ENCODE measurements around the gene PITX3. TPM values are rescaled to one million over a fixed set of nuclear protein-coding genes. Genes with fewer than 3 reads are reported as not detected.

PITX3 gene
- total RNA-seq, 1 donor from 2014 or later = not detected

DNA sequence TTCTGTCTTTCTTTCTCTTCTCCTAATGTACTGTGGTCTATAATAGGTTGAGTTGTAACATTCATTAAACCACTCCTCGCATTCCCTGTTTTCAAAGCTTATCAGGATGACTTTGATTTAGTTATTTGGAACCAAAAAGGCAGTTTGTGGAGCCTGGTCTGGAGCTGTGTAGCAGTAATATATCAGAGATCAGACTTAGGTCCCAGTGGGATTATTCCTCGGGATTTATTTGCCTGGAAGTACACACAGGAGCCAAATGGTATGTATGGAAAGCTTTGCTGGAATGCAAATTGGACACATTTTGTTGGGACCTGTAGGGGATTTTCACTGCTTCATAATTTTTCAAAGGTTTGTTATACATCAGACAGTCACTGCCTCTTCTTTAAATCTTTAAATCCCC, 44.9 kb upstream of the PITX3 start:
- no peaks in the 10 kb centered on the region for H3K27me3 Mint-ChIP-seq
- H3K9me3 Mint-ChIP-seq (ENCODE audit: low read depth) = no peaks in the 10 kb centered on the region
- TF ChIP-seq, protein P1, sequence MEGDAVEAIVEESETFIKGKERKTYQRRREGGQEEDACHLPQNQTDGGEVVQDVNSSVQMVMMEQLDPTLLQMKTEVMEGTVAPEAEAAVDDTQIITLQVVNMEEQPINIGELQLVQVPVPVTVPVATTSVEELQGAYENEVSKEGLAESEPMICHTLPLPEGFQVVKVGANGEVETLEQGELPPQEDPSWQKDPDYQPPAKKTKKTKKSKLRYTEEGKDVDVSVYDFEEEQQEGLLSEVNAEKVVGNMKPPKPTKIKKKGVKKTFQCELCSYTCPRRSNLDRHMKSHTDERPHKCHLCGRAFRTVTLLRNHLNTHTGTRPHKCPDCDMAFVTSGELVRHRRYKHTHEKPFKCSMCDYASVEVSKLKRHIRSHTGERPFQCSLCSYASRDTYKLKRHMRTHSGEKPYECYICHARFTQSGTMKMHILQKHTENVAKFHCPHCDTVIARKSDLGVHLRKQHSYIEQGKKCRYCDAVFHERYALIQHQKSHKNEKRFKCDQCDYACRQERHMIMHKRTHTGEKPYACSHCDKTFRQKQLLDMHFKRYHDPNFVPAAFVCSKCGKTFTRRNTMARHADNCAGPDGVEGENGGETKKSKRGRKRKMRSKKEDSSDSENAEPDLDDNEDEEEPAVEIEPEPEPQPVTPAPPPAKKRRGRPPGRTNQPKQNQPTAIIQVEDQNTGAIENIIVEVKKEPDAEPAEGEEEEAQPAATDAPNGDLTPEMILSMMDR (IDR thresholded peaks at IDR 0.05; ENCODE audit: unreplicated experiment) = no peak

GRCh38 chr10:102285133-102285532, 43.8 kb upstream of the PITX3 start:
- no peaks in the 10 kb centered on the region for H3K27me3 Mint-ChIP-seq

More for the DNA sequence above, 44.9 kb upstream of the PITX3 start:
- Mint-ChIP-seq H3K27ac (no peak overlapping the region), H3K4me1 (ENCODE audit: low read depth) (peaks cover 10% of the 10 kb centered on the region), H3K36me3 (ENCODE audit: insufficient read depth) (no peaks in the 10 kb centered on the region), H3K4me3 (ENCODE audit: low read depth) (no peak overlapping the region)
- DNase-seq (ENCODE audit: low spot score, unreplicated experiment) = no peak

GRCh38 chr10:102284531-102284930, 43.2 kb upstream of the PITX3 start:
- Mint-ChIP-seq H3K27me3 (no peaks in the 10 kb centered on the region), H3K27ac (no peak overlapping the region), H3K4me1 (ENCODE audit: low read depth) (peaks cover 22% of the 10 kb centered on the region), H3K4me3 (ENCODE audit: low read depth) (no peak overlapping the region), H3K36me3 (ENCODE audit: insufficient read depth) (no peaks in the 10 kb centered on the region), H3K9me3 (ENCODE audit: low read depth) (no peaks in the 10 kb centered on the region)
- no peak for DNase-seq (ENCODE audit: low spot score, unreplicated experiment)
- TF ChIP-seq, protein P1 (IDR thresholded peaks at IDR 0.05; ENCODE audit: unreplicated experiment) = no peak

More at GRCh38 chr10:102285133-102285532, 43.8 kb upstream of the PITX3 start:
- TF ChIP-seq, protein P1 (IDR thresholded peaks at IDR 0.05; ENCODE audit: unreplicated experiment) = no peak
- H3K36me3 Mint-ChIP-seq (ENCODE audit: insufficient read depth) = no peaks in the 10 kb centered on the region
- peaks cover 18% of the 10 kb centered on the region for H3K4me1 Mint-ChIP-seq (ENCODE audit: low read depth)
- no peak overlapping the region for H3K27ac Mint-ChIP-seq
- H3K4me3 Mint-ChIP-seq (ENCODE audit: low read depth) = no peak overlapping the region
- no peaks in the 10 kb centered on the region for H3K9me3 Mint-ChIP-seq (ENCODE audit: low read depth)
- no peak for DNase-seq (ENCODE audit: low spot score, unreplicated experiment)

GRCh38 chr10:102283890-102284289, 42.6 kb upstream of the PITX3 start:
- H3K4me1 Mint-ChIP-seq (ENCODE audit: low read depth) = peaks cover 22% of the 10 kb centered on the region
- no peaks in the 10 kb centered on the region for H3K9me3 Mint-ChIP-seq (ENCODE audit: low read depth)
- H3K27me3 Mint-ChIP-seq = no peaks in the 10 kb centered on the region
- H3K4me3 Mint-ChIP-seq (ENCODE audit: low read depth) = no peak overlapping the region
- no peak for DNase-seq (ENCODE audit: low spot score, unreplicated experiment)
- TF ChIP-seq, protein P1 (IDR thresholded peaks at IDR 0.05; ENCODE audit: unreplicated experiment) = no peak
- no peak overlapping the region for H3K27ac Mint-ChIP-seq
- H3K36me3 Mint-ChIP-seq (ENCODE audit: insufficient read depth) = no peaks in the 10 kb centered on the region

DNA sequence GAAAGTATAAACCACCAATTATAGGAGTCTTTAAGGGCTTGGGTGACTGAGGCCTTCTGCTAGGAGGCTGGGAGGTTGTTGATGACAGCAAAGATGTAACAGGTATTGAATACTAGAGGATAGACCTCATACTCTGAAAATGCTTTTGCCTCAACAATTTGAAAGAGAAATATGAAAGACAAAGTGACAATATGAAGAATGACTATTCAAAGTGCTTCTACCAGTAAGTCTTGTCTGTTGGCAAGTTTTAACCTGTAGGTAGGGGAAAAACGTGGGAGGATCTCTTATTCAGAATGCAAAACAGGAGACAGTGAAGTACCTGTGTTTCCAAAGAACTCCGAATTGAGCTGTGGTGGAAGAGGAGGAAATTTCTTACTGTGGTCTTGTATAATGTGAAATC, 42.2 kb upstream of the PITX3 start:
- TF ChIP-seq, protein P1 (IDR thresholded peaks at IDR 0.05; ENCODE audit: unreplicated experiment) = no peak
- peaks cover 22% of the 10 kb centered on the region for H3K4me1 Mint-ChIP-seq (ENCODE audit: low read depth)
- H3K36me3 Mint-ChIP-seq (ENCODE audit: insufficient read depth) = no peaks in the 10 kb centered on the region
- H3K4me3 Mint-ChIP-seq (ENCODE audit: low read depth) = no peak overlapping the region
- H3K27ac Mint-ChIP-seq = no peak overlapping the region
- no peaks in the 10 kb centered on the region for H3K27me3 Mint-ChIP-seq
- DNase-seq (ENCODE audit: low spot score, unreplicated experiment) = no peak
- no peaks in the 10 kb centered on the region for H3K9me3 Mint-ChIP-seq (ENCODE audit: low read depth)
